GM23248 (cell line): Measurements from ENCODE around the gene NBPF3. TPM values are rescaled to one million over a fixed set of nuclear protein-coding genes. Genes with fewer than 3 reads are reported as not detected.

Experiments
- DNase-seq: peaks from one replicate; pipeline ENCODE4 v3.0.0-alpha.2; 2015
- H2AFZ ChIP-seq: fragments of 200-600 bp; sonication (generic); 2 replicates; pipeline ENCODE4 v1.6.1; 2016; ENCODE audit warnings: antibody characterized with exemption
- H3F3A ChIP-seq: fragments of 200-600 bp; sonication (generic); 2 replicates; pipeline ENCODE4 v1.6.1; 2016; ENCODE audit warnings: mild to moderate bottlenecking, antibody characterized with exemption, mixed run types; ENCODE audit not compliant: insufficient read depth
- H3K27ac ChIP-seq: fragments of 200-600 bp; sonication (generic); 2 replicates; pipeline ENCODE4 v1.5.1; 2016; ENCODE audit warnings: mild to moderate bottlenecking
- H3K27me3 ChIP-seq: fragments of 200-600 bp; sonication (generic); replicated peaks from 2 replicates; pipeline ENCODE4 v1.6.1; 2016; ENCODE audit warnings: mild to moderate bottlenecking; ENCODE audit not compliant: insufficient read depth
- H3K36me3 ChIP-seq: fragments of 200-600 bp; sonication (generic); 2 replicates; pipeline ENCODE4 v1.6.1; 2016; ENCODE audit warnings: low read depth, mild to moderate bottlenecking
- H3K4me1 ChIP-seq: fragments of 200-600 bp; sonication (generic); 2 replicates; pipeline ENCODE4 v1.6.1; 2016; ENCODE audit warnings: mild to moderate bottlenecking; ENCODE audit not compliant: insufficient read depth
- H3K4me2 ChIP-seq: fragments of 200-600 bp; sonication (generic); one replicate; pipeline ENCODE4 v1.6.1; 2016; ENCODE audit warnings: mild to moderate bottlenecking; ENCODE audit not compliant: unreplicated experiment
- H3K4me3 ChIP-seq: fragments of 200-600 bp; sonication (generic); 2 replicates; pipeline ENCODE4 v1.5.1; 2016; ENCODE audit warnings: mild to moderate bottlenecking
- H3K79me2 ChIP-seq: fragments of 200-600 bp; sonication (generic); 2 replicates; pipeline ENCODE4 v1.6.1; 2016; ENCODE audit warnings: mild to moderate bottlenecking; ENCODE audit not compliant: insufficient read depth
- H3K9ac ChIP-seq: fragments of 200-600 bp; sonication (generic); 2 replicates; pipeline ENCODE4 v1.6.1; 2016; ENCODE audit warnings: mild to moderate bottlenecking
- H3K9me2 ChIP-seq: fragments of 200-600 bp; sonication (generic); 2 replicates; pipeline ENCODE4 v1.6.1; 2016; ENCODE audit warnings: mixed run types, mild to moderate bottlenecking, moderate library complexity; ENCODE audit not compliant: insufficient read depth
- H3K9me3 ChIP-seq: fragments of 200-600 bp; sonication (generic); one replicate; pipeline ENCODE4 v1.6.1; 2017; ENCODE audit warnings: low read depth
- H4K20me1 ChIP-seq: fragments of 200-600 bp; sonication (generic); 2 replicates; pipeline ENCODE4 v1.6.0; 2016; ENCODE audit not compliant: insufficient read depth
- EZH2 ChIP-seq: fragments of 200-600 bp; sonication (generic); IDR thresholded peaks from 2 replicates; pipeline ENCODE4 v1.6.1; 2018; ENCODE audit warnings: antibody characterized with exemption, mild to moderate bottlenecking; ENCODE audit not compliant: insufficient read depth, poor library complexity, severe bottlenecking
- EZH2phosphoT487 ChIP-seq: fragments of 200-600 bp; sonication (generic); IDR thresholded peaks from 2 replicates; pipeline ENCODE4 v1.6.1; 2018; ENCODE audit warnings: antibody characterized with exemption, moderate library complexity, mild to moderate bottlenecking, low read depth; ENCODE audit not compliant: insufficient read depth
- WGBS, 2 experiments: methylation state at CpG; one replicate each; pipeline ENCODE4 v1.1.6; 2015 to 2017; ENCODE audit warnings: low lambda C conversion rate in 2 of 2, low coverage in 1 of 2; ENCODE audit errors: missing lambda C conversion rate in 2 of 2; 5-methylcytosine and 5-hydroxymethylcytosine counted together
- in situ Hi-C: fragments of 300-500 bp; cut with MboI; formaldehyde crosslinking; loops from 2 replicates; pipeline ENCODE4 v1.15.0; 2020
- polyA plus RNA-seq: library from polyadenylated mRNA; unstranded; fragments of >200 nt; fragmentation: Nextera tagmentation; extraction: Ambion mirVana; gene quantifications from 2 replicates; pipeline ENCODE4 v1.2.1, GENCODE V29; 2016
- total RNA-seq: library from RNA; depleted of rRNA; stranded (reverse); fragments of >200 nt; shearing (Covaris generic); gene quantifications from 2 replicates; pipeline ENCODE4 v1.2.3, GENCODE V29; 2014; rRNA removed

NBPF3 gene
- total and polyA plus RNA-seq, 2 experiments from 2014 or later: 8.9 to 14.1 TPM

GRCh38 chr1:21531241-21531640, 91.3 kb downstream of the NBPF3 start:
- Histone ChIP-seq H3K36me3 (no peaks in the 10 kb centered on the region), H2AFZ (no peak overlapping the region), H3K9ac (no peak overlapping the region), H3F3A (no peaks in the 10 kb centered on the region), H3K4me2 (no peak overlapping the region), H3K27me3 (peaks cover 35% of the 10 kb centered on the region), H4K20me1 (no peaks in the 10 kb centered on the region), H3K9me3 (no peaks in the 10 kb centered on the region), H3K4me3 (no peak overlapping the region), H3K79me2 (no peaks in the 10 kb centered on the region), H3K27ac (no peak overlapping the region), H3K9me2 (no peaks in the 10 kb centered on the region), H3K4me1 (no peaks in the 10 kb centered on the region)
- 79 to 83% methylated on average over 5 of the region's 5 CpGs for WGBS, 2 experiments
- DNase-seq: no peak
- in situ Hi-C loops: no loop called here
- TF ChIP-seq EZH2phosphoT487 (no peak), EZH2 (no peak)

GRCh38 chr1:21532496-21532895, 92.6 kb downstream of the NBPF3 start:
- no peak overlapping the region for H2AFZ ChIP-seq
- WGBS, 2 experiments: 91 to 100% methylated on average over 3 of the region's 3 CpGs
- no peak overlapping the region for H3K4me3 ChIP-seq
- H3K27ac ChIP-seq: no peak overlapping the region
- H3K9me3 ChIP-seq: no peaks in the 10 kb centered on the region
- H3K4me1 ChIP-seq: no peaks in the 10 kb centered on the region
- no peaks in the 10 kb centered on the region for H3K36me3 ChIP-seq
- H3F3A ChIP-seq: no peaks in the 10 kb centered on the region
- H3K4me2 ChIP-seq: no peak overlapping the region
- H3K9me2 ChIP-seq: no peaks in the 10 kb centered on the region
- no peaks in the 10 kb centered on the region for H4K20me1 ChIP-seq
- TF ChIP-seq EZH2phosphoT487 (no peak), EZH2 (no peak)
- no peak for DNase-seq
- no peaks in the 10 kb centered on the region for H3K79me2 ChIP-seq
- no peak overlapping the region for H3K9ac ChIP-seq
- H3K27me3 ChIP-seq: peaks cover 42% of the 10 kb centered on the region
- in situ Hi-C loops: no loop called here

DNA sequence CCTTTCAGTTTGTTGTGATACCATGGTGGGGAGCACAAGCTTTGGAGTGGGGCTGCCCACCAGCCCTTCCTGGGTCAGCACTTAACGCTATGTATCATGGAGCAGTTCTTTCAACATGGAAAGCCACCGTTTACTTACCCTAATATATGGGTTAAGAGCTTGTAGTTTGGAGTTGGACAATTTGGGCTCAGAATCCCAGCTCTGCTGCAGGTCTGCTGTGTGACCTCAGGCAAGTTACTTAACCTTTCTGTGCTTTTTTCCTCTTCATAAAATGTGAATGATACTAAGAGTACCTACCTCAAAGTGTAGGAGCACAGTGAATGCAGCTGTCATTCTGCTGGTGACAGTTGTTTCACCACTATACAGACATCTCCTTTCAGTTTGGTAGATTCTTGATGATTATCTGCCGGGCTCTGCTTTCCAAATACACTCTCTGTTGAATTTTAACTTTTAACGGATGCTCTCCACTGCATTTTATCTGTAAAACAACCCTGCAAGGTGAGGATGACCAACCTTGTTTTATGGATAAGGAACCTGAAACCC, 93.1 kb downstream of the NBPF3 start:
- Histone ChIP-seq H3K9me3 (no peaks in the 10 kb centered on the region), H4K20me1 (no peaks in the 10 kb centered on the region), H3K9ac (no peak overlapping the region), H3K27me3 (peaks cover 47% of the 10 kb centered on the region), H3F3A (no peaks in the 10 kb centered on the region), H3K4me3 (no peak overlapping the region), H3K4me1 (peaks cover 4% of the 10 kb centered on the region), H3K27ac (no peak overlapping the region), H3K9me2 (no peaks in the 10 kb centered on the region), H3K36me3 (no peaks in the 10 kb centered on the region), H2AFZ (no peak overlapping the region), H3K4me2 (no peak overlapping the region), H3K79me2 (no peaks in the 10 kb centered on the region)
- no peak for DNase-seq
- TF ChIP-seq EZH2phosphoT487 (no peak), EZH2 (no peak)
- in situ Hi-C loops: no loop called here
- WGBS, 2 experiments: 71 to 75% methylated on average over 4 of the region's 4 CpGs

DNA sequence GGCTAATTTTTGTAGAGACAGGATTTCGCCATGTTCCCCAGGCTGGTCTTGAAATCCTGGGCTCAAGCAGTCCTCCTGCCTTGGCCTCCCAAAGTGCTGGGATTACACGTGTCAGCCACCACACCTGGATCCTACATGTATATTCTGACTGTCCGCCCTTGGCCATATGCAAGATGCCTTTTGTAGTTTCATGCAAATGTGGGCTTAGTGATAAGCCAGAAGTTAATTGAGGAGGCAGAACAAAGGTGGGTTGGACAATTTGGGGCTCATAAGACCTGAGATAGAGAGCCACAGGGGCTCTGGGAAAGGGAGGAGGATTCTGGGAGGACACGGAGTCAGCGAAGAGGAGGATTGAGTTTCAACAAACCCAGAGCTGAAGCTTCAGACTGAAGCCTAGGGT, 94.2 kb downstream of the NBPF3 start:
- H3K27me3 ChIP-seq: peaks cover 53% of the 10 kb centered on the region
- H3K9ac ChIP-seq: no peak overlapping the region
- no peak overlapping the region for H3K27ac ChIP-seq
- H4K20me1 ChIP-seq: no peaks in the 10 kb centered on the region
- H2AFZ ChIP-seq: no peak overlapping the region
- WGBS, 2 experiments: 78 to 83% methylated on average over 5 of the region's 5 CpGs
- H3K9me2 ChIP-seq: no peaks in the 10 kb centered on the region
- DNase-seq: no peak
- no peak overlapping the region for H3K4me3 ChIP-seq
- no peaks in the 10 kb centered on the region for H3F3A ChIP-seq
- H3K4me1 ChIP-seq: peaks cover 8% of the 10 kb centered on the region
- no peaks in the 10 kb centered on the region for H3K36me3 ChIP-seq
- no peak for TF ChIP-seq EZH2phosphoT487
- no peak for TF ChIP-seq EZH2
- no peak overlapping the region for H3K4me2 ChIP-seq
- in situ Hi-C loops: no loop called here
- no peaks in the 10 kb centered on the region for H3K9me3 ChIP-seq
- H3K79me2 ChIP-seq: no peaks in the 10 kb centered on the region

Other genes with a start within 250 kb of the NBPF3 start
- 100 and 124 TPM in 2 replicates for gene ECE1, start 149.7 kb upstream of the NBPF3 start, total RNA-seq
- gene ECE1, start 149.7 kb upstream of the NBPF3 start, polyA plus RNA-seq: 82.3 and 84.2 TPM in 2 replicates
- gene ALPL, start 69.3 kb downstream of the NBPF3 start, total RNA-seq: not detected in 2 replicates
- 0.35 and 0.95 TPM in 2 replicates for gene ALPL, start 69.3 kb downstream of the NBPF3 start, polyA plus RNA-seq
- 0.97 TPM in 1 of 2 replicates, not detected in the other for gene RAP1GAP, start 229.2 kb downstream of the NBPF3 start, total RNA-seq
- 0.41 and 0.67 TPM in 2 replicates for gene RAP1GAP, start 229.2 kb downstream of the NBPF3 start, polyA plus RNA-seq